NCI-H510A treated with DMSO at 0.1 percent for 48 hours (cell line): ENCODE data around the gene GZMA.
"Not testable (repeated sequence)": the region's sequence is repeated elsewhere in the genome, so short reads cannot be mapped to it uniquely, and the experiment has no call there.

Experiments used
- DNase-seq: peaks from one replicate; lab custom pipeline; 2025; lab: John Stamatoyannopoulos, UW

GZMA gene

GRCh38 chr5:55102348-55102747, at the start of gene GZMA:
TSS of gene GZMA (plus strand) at chr5:55102646. CDS start at chr5:55102683, 37 bp downstream.
- no peak for DNase-seq

- DNase-seq = no peak
Measured at GRCh38 chr5:55055183-55055582, 47.3 kb upstream of the GZMA start.

GRCh38 chr5:55062039-55062779, 40.2 kb upstream of the GZMA start:
- peak; percentile 43 for DNase-seq

- DNase-seq = peak; percentile 20
Measured at GRCh38 chr5:55063220-55063863, 39.1 kb upstream of the GZMA start.

- no peak for DNase-seq
Measured at GRCh38 chr5:55063899-55064298, 38.5 kb upstream of the GZMA start.

- DNase-seq = no peak
Measured at GRCh38 chr5:55064523-55064922, 37.9 kb upstream of the GZMA start.

- DNase-seq = no peak
Measured at GRCh38 chr5:55066277-55066676, 36.2 kb upstream of the GZMA start.

- no peak for DNase-seq
Measured at GRCh38 chr5:55070968-55071367, 31.5 kb upstream of the GZMA start.

- no peak for DNase-seq
Measured at GRCh38 chr5:55071413-55071812, 31.0 kb upstream of the GZMA start.

GRCh38 chr5:55072666-55073065, 29.8 kb upstream of the GZMA start:
- DNase-seq = no peak

- no peak for DNase-seq
Measured at GRCh38 chr5:55073211-55073610, 29.2 kb upstream of the GZMA start.

GRCh38 chr5:55081541-55081940, 20.9 kb upstream of the GZMA start:
- no peak for DNase-seq

- DNase-seq = not testable (repeated sequence)
Measured at GRCh38 chr5:55089301-55089700, 13.1 kb upstream of the GZMA start.

GRCh38 chr5:55091011-55091410, 11.4 kb upstream of the GZMA start:
- not testable (repeated sequence) for DNase-seq

GRCh38 chr5:55096182-55096581, 6.3 kb upstream of the GZMA start:
- DNase-seq = no peak

- DNase-seq = peak; percentile 53
Measured at GRCh38 chr5:55096861-55097260, 5.6 kb upstream of the GZMA start.

- not testable (repeated sequence) for DNase-seq
Measured at GRCh38 chr5:55101148-55101547, 1.3 kb upstream of the GZMA start.

- DNase-seq = peak; percentile 15
Measured at GRCh38 chr5:55101556-55102276, 730 bp upstream of the GZMA start.

GRCh38 chr5:55104036-55104772, 1.8 kb downstream of the GZMA start:
- DNase-seq = no peak

- DNase-seq = no peak
Measured at GRCh38 chr5:55104946-55105701, 2.7 kb downstream of the GZMA start.

GRCh38 chr5:55105976-55106375, 3.5 kb downstream of the GZMA start:
- not testable (repeated sequence) for DNase-seq
